ENCODE data around the gene MSRB3.

- no peak for TF ChIP-seq POLR2A (IDR thresholded peaks at IDR 0.05)
- no peak for TF ChIP-seq CTCF (IDR thresholded peaks at IDR 0.05)
These were observed 85.6 kb downstream of the MSRB3 start for GRCh38 chr12:65364046-65364445.

Measured in gastroesophageal sphincter (tissue), 3 donors.